ENCODE measurements around the gene RFC1.

- TF ChIP-seq POLR2A (IDR thresholded peaks at IDR 0.05; ENCODE audit: low read depth, low read length) = no peak
- TF ChIP-seq CTCF (conservative IDR thresholded peaks at IDR 0.05; ENCODE audit: low read depth, low read length) = no peak
- no peak for TF ChIP-seq ELK1 (IDR thresholded peaks at IDR 0.05; ENCODE audit: borderline replicate concordance, low read depth, low read length)
- no peak for TF ChIP-seq MXI1 (IDR thresholded peaks at IDR 0.05; ENCODE audit: borderline replicate concordance, low read depth, low read length)
- TF ChIP-seq USF2 (IDR thresholded peaks at IDR 0.05; ENCODE audit: low read depth, low read length) = no peak
- TF ChIP-seq MAFK (IDR thresholded peaks at IDR 0.05; ENCODE audit: low read depth, low read length) = no peak
- no peak for TF ChIP-seq RAD21 (IDR thresholded peaks at IDR 0.05; ENCODE audit: low read length)
- no peak for TF ChIP-seq MAZ (IDR thresholded peaks at IDR 0.05; ENCODE audit: borderline replicate concordance, low read depth, low read length)
- no peak for TF ChIP-seq RCOR1 (IDR thresholded peaks at IDR 0.05; ENCODE audit: insufficient replicate concordance, low read length)
- no peak for TF ChIP-seq SMC3 (IDR thresholded peaks at IDR 0.05; ENCODE audit: low read depth, low read length)
- TF ChIP-seq CEBPB (IDR thresholded peaks at IDR 0.05; ENCODE audit: low read depth, low read length) = no peak
- TF ChIP-seq BHLHE40 (IDR thresholded peaks at IDR 0.05; ENCODE audit: low read depth, low read length) = no peak
- no peak for TF ChIP-seq FOS (IDR thresholded peaks at IDR 0.05; ENCODE audit: low read depth, low read length)
- no peak for TF ChIP-seq RFX5 (IDR thresholded peaks at IDR 0.05; ENCODE audit: low read depth, low read length)
Measured at GRCh38 chr4:39339968-39340367, 26.2 kb downstream of the RFC1 start.

All from IMR-90 (cell line).